Epithelial cell of esophagus (primary cell): ENCODE results near the gene STAT4.
A peak's percentile ranks its signal among the peaks of the same experiment; 100 is the strongest.

Source experiments
- DNase-seq: peaks from one replicate; pipeline ENCODE4 v3.0.0; 2010; ENCODE audit warnings: low read depth
- H3K4me3 ChIP-seq: 2 replicates; pipeline ENCODE4 v1.5.1; 2011; ENCODE audit warnings: mild to moderate bottlenecking, low read length, control low read depth
- CTCF ChIP-seq: IDR thresholded peaks from 2 replicates; pipeline ENCODE4 v1.5.1; 2011; ENCODE audit warnings: low read depth, mild to moderate bottlenecking, low read length, control low read depth, inconsistent platforms; ENCODE audit not compliant: insufficient read depth; ENCODE audit errors: missing control alignments

Gene STAT4

GRCh38 chr2:191183081-191183480 lies 32.3 kb upstream of the STAT4 start:
- no peak overlapping the region for H3K4me3 ChIP-seq
- TF ChIP-seq CTCF, result no peak
- no peak for DNase-seq

- no peak for TF ChIP-seq CTCF
- H3K4me3 ChIP-seq, result no peak overlapping the region
- peak; percentile 83 for DNase-seq
These were observed 29.9 kb upstream of the STAT4 start for GRCh38 chr2:191180713-191181112.

DNA sequence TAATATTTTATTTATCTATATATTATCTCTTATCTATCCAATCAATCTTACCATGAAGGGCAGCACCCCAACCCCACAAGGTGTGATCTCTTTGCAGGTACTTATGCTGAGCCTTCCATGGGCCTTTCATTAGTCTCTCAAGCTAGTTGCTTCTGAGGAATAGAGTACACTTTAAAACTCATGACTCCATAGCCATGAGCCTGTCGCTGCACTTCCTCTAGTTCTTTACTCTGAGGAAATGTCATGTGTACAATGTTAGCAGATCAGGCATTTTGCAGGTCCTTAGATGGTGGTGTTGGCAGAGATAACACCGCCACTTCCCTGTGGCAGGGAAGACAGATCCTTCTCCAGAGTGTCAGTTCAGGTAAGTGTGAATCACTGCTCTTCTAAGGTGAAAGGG lies 29.5 kb upstream of the STAT4 start:
- no peak for TF ChIP-seq CTCF
- no peak for DNase-seq
- no peak overlapping the region for H3K4me3 ChIP-seq

DNA sequence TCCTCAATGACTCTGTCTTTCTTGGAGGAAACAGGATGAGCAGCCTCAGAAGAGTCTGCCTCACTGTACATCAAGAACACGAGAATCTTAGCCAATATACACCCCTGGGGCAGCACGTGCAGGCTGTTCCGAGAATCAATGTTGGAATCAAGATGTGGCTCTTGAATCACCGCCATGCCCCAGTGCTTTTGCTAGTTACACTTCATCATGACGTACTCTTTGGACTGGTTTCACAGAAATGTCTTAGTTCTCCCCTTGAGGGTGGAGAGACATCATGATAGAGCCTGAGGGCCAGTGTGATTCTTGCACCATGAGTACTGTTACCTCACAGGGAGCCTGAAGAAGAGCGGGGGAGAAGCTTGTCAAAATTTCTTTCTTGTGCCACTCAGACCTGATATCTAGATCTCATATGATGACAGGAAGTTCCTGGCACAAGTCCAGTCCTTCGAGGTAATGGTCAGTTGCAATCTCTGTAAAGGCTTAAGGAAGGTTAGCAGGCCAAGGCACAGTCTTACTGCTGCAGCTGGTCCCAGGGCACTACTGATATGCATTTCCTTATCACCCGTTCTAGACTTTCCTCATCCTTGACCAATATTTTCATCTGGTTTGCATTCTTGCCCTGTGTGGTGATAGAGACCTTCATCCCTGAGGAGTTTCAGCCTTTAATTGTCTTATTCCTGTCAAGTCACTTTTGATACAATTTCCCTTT lies 28.2 kb upstream of the STAT4 start:
- TF ChIP-seq CTCF, result no peak
- peak; percentile 99 for DNase-seq
- H3K4me3 ChIP-seq, result no peak overlapping the region

- H3K4me3 ChIP-seq, result no peak overlapping the region
- peak; percentile 29 for DNase-seq
- no peak for TF ChIP-seq CTCF
These were observed 27.2 kb upstream of the STAT4 start for GRCh38 chr2:191177751-191178736.

DNA sequence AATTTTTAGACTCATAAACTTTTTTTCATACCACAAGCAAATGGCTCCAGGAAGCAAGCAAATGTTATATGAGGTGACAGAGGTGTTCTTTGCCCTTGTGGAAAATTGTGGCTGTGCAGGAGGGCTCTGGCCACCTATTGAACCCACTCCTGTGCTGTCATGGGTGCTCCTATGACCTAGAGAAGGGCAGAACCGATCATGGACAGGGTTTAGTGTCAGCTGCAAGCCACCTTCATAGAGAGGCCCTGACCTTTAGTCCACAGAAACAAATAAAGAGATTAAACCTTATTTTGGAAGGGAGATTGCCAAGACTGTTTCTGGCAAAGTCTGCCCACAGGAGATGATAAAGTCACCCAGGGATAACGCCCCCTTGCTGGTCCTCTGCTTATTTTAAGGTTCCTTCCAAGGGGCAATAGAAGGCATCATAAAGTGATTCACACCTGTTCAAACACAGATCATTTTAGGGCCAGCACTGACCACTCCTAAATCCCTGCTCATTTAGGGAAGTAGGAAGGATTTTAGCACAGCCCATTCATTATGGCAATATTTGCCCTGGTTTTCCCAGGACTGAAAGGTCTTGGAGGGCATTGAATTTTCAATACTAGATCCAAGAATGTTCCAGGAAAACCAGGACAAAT lies 26.1 kb upstream of the STAT4 start:
- no peak for TF ChIP-seq CTCF
- DNase-seq, result no peak
- no peak overlapping the region for H3K4me3 ChIP-seq
